Cardiac muscle cell (in vitro differentiated cells and primary cell): Measurements from ENCODE around the gene ROBO2. TPM values are rescaled to one million over a fixed set of nuclear protein-coding genes. Genes with fewer than 3 reads are reported as not detected.

Experiments used
- DNase-seq, 2 donors: peaks; one replicate each; pipeline versions ENCODE4 v3.0.0 to v3.0.0-alpha.2; 2010 to 2017; ENCODE audit warnings: low read depth in 1 of 2, low spot score in 1 of 2
- H3K27ac ChIP-seq: fragments of 200-600 bp; sonication (generic); 2 replicates; pipeline ENCODE4 v1.5.1; 2016
- H3K27me3 ChIP-seq: fragments of 200-600 bp; sonication (generic); 2 replicates; pipeline ENCODE4 v1.6.0; 2016; ENCODE audit warnings: control low read depth
- H3K36me3 ChIP-seq: fragments of 200-600 bp; sonication (generic); 2 replicates; pipeline ENCODE4 v1.5.1; 2016; ENCODE audit warnings: control low read depth
- H3K4me1 ChIP-seq: fragments of 200-600 bp; sonication (generic); 2 replicates; pipeline ENCODE4 v1.8.1; 2017; ENCODE audit warnings: low read depth, mild to moderate bottlenecking, mixed run types
- H3K4me3 ChIP-seq: fragments of 200-600 bp; sonication (generic); 2 replicates; pipeline ENCODE4 v1.5.1; 2016; ENCODE audit warnings: mild to moderate bottlenecking
- H3K9me3 ChIP-seq: fragments of 200-600 bp; sonication (generic); 2 replicates; pipeline ENCODE4 v1.5.1; 2017; ENCODE audit warnings: low read depth, mild to moderate bottlenecking, control low read depth
- CTCF ChIP-seq: IDR thresholded peaks from 2 replicates; pipeline ENCODE4 v1.5.1; 2012; ENCODE audit warnings: low read depth, mild to moderate bottlenecking, low read length
- polyA plus RNA-seq: library from polyadenylated mRNA; unstranded; fragments of >200 nt; fragmentation: Nextera tagmentation; extraction: Ambion mirVana; gene quantifications from 2 replicates; pipeline ENCODE4 v1.2.1, GENCODE V29; 2016
- total RNA-seq: library from RNA; depleted of rRNA; stranded (reverse); fragments of >200 nt; gene quantifications from 2 replicates; pipeline ENCODE4 v1.2.3, GENCODE V29; 2016

The ROBO2 gene
- total and polyA plus RNA-seq, 2 experiments from 2014 or later, result 13.5 to 39.4 TPM

- no peaks in the 10 kb centered on the region for H3K36me3 ChIP-seq
- H3K27me3 ChIP-seq, result no peaks in the 10 kb centered on the region
- H3K27ac ChIP-seq, result no peak overlapping the region
- peaks cover 8% of the 10 kb centered on the region for H3K4me1 ChIP-seq
- H3K4me3 ChIP-seq, result no peak overlapping the region
- TF ChIP-seq CTCF, result no peak
- DNase-seq, result no peak
- no peaks in the 10 kb centered on the region for H3K9me3 ChIP-seq
Measured at GRCh38 chr3:77052733-77053670, 13.1 kb downstream of the ROBO2 start.

- H3K9me3 ChIP-seq, result no peaks in the 10 kb centered on the region
- H3K27me3 ChIP-seq, result no peaks in the 10 kb centered on the region
- no peak for TF ChIP-seq CTCF
- H3K36me3 ChIP-seq, result no peaks in the 10 kb centered on the region
- peaks cover 8% of the 10 kb centered on the region for H3K4me1 ChIP-seq
- no peak for DNase-seq
- no peak overlapping the region for H3K4me3 ChIP-seq
- H3K27ac ChIP-seq, result no peak overlapping the region
Measured at GRCh38 chr3:77053795-77054194, 13.9 kb downstream of the ROBO2 start.

GRCh38 chr3:77055841-77056341 is 16.0 kb downstream of the ROBO2 start:
- H3K27ac ChIP-seq, result no peak overlapping the region
- TF ChIP-seq CTCF, result no peak
- no peaks in the 10 kb centered on the region for H3K9me3 ChIP-seq
- no peak for DNase-seq
- H3K27me3 ChIP-seq, result no peaks in the 10 kb centered on the region
- peaks cover 8% of the 10 kb centered on the region for H3K4me1 ChIP-seq
- no peak overlapping the region for H3K4me3 ChIP-seq
- no peaks in the 10 kb centered on the region for H3K36me3 ChIP-seq

DNA sequence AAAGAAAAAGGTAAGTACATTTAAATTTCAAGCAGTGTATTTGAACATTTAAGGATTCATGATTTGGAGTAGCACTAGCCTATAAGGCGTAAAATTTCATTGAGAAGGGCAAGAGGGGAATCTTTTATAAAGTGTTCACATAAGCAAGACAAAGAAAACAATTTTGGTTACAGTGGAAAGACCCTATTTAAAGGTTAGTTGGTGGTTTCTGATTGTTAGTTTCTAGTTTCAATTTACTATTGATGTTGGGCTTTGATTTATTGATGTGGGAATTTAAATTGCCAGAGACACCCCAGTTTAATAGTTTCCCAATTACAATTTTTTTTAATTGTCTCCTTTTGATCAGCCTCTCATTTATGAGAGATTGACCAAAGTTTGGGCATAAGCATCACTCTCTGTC is 19.5 kb downstream of the ROBO2 start:
- DNase-seq, result no peak
- no peak for TF ChIP-seq CTCF
- H3K4me1 ChIP-seq, result no peaks in the 10 kb centered on the region
- H3K36me3 ChIP-seq, result no peaks in the 10 kb centered on the region
- H3K27ac ChIP-seq, result no peak overlapping the region
- no peak overlapping the region for H3K4me3 ChIP-seq
- H3K9me3 ChIP-seq, result no peaks in the 10 kb centered on the region
- H3K27me3 ChIP-seq, result no peaks in the 10 kb centered on the region

- H3K9me3 ChIP-seq, result no peaks in the 10 kb centered on the region
- no peak for DNase-seq
Measured at GRCh38 chr3:77063423-77063822, 23.5 kb downstream of the ROBO2 start.

More at GRCh38 chr3:77063423-77063822, 23.5 kb downstream of the ROBO2 start:
- Histone ChIP-seq H3K4me3 (no peak overlapping the region), H3K4me1 (peaks cover 14% of the 10 kb centered on the region), H3K27me3 (no peaks in the 10 kb centered on the region), H3K27ac (no peak overlapping the region), H3K36me3 (no peaks in the 10 kb centered on the region)
- no peak for TF ChIP-seq CTCF
